DMS153 (cell line): ENCODE measurements around the gene VWA2.

Source experiments
- DNase-seq: peaks from one replicate; lab custom pipeline; 2025; lab: John Stamatoyannopoulos, UW

VWA2 gene, protein sequence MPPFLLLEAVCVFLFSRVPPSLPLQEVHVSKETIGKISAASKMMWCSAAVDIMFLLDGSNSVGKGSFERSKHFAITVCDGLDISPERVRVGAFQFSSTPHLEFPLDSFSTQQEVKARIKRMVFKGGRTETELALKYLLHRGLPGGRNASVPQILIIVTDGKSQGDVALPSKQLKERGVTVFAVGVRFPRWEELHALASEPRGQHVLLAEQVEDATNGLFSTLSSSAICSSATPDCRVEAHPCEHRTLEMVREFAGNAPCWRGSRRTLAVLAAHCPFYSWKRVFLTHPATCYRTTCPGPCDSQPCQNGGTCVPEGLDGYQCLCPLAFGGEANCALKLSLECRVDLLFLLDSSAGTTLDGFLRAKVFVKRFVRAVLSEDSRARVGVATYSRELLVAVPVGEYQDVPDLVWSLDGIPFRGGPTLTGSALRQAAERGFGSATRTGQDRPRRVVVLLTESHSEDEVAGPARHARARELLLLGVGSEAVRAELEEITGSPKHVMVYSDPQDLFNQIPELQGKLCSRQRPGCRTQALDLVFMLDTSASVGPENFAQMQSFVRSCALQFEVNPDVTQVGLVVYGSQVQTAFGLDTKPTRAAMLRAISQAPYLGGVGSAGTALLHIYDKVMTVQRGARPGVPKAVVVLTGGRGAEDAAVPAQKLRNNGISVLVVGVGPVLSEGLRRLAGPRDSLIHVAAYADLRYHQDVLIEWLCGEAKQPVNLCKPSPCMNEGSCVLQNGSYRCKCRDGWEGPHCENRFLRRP

GRCh38 chr10:114239117-114239993, at the start of gene VWA2:
Gene VWA2, plus strand, starts transcription at chr10:114239254. Its CDS starts 9,460 bp downstream, at chr10:114248714.
- peak; percentile 53 for DNase-seq

GRCh38 chr10:114189700-114190099, 49.4 kb upstream of the VWA2 start:
- DNase-seq, result no peak

GRCh38 chr10:114195079-114195478, 44.0 kb upstream of the VWA2 start:
- DNase-seq, result no peak

GRCh38 chr10:114199239-114199638, 39.8 kb upstream of the VWA2 start:
- no peak for DNase-seq

DNA sequence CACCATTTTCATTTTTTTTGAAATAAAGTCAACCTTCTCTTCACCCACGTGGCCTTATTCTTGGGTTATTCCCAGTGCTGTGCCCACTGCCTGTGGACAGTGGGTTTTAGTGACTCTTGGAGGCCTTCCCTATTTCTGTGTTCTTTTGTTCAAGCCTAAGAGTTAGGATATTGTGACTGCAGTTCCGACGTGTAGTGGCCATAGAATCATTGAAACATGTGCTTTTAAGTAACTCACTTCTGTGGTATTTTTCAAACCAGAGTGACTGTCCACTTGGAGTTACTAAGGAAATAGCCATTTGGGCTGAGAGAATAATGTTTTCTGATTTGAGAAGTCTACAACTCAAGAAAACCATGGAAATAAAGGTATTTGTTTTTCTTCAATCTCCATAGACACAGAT, 36.2 kb upstream of the VWA2 start:
- no peak for DNase-seq

- DNase-seq, result no peak
These were observed 32.2 kb upstream of the VWA2 start for GRCh38 chr10:114206902-114207301.

- no peak for DNase-seq
These were observed 31.7 kb upstream of the VWA2 start for GRCh38 chr10:114207349-114207748.

DNA sequence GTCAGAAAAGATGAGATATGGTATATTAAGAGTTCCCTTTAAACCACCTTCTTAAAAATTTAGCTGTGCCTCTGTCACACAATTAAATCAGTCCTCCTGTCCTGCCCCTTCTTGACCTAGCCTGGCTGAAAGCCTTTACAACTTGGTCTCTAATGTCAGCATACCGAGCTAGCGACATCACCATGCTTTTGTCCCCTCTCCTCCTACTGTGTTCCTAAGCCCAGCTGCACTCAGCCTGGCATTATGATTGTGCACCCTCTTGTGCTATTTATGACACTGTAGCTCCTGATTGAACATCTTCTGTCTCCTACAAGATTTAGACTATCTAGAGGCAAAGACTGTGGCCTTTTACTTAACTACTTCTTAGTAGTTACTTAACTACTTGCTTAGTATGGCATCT, 30.7 kb upstream of the VWA2 start:
- DNase-seq, result no peak

GRCh38 chr10:114212153-114212552, 26.9 kb upstream of the VWA2 start:
- DNase-seq, result no peak

DNA sequence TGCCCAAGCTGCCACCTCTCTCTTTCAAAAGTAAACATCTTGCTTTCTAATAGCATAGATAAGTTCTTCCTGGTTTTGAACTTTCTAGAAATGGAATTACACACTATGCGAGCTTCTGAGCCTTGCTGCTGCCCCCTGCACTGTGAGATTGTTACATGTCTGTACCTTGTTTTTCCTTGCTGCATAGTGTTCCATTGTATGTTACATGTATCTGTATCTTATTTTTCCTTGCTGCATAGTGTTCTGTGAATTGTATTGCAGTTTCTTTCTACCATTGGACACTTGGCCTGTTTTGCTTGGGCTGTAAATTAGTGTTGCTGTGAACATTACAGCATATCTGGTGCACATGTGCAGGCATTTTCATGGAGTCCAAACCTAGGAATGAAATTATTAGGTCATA, 24.0 kb upstream of the VWA2 start:
- DNase-seq, result no peak

DNA sequence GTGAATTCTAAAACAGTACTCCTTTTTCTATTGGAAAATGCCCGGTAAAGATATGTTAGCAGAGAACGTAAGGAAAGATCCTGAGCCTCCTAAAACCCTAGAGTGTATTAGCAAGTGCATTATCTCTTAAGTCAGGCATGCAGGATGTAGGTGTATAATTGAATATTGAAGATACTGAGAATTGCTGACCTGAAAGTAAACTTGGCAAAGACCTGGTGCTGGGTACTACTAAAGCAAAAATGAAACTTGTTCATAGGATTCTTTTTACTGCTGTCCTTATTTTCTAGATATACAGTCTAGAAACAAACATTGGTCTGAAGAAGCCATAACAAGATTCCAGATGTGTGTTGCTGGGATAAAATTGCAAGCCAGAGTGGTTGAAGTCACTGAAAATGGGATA, 18.8 kb upstream of the VWA2 start:
- no peak for DNase-seq

DNA sequence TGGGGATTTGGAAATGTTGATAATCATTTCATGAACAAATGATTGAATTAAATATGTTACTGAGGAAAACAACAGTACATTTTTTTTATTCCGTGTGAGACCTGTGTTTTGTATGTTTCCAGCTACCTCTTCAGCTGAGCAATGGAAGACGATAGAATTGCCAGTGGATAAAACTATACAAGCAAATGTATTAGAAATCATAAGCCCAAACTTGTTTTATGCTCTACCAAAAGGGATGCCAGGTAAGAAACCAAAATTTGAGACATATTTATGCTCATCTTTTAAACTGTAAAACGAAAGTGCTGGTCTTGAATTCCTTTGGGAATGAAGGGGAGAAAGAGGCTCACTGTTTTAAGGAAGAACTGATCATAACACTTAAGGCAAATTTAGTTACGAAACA, 17.8 kb upstream of the VWA2 start:
- no peak for DNase-seq

GRCh38 chr10:114223066-114223465, 16.0 kb upstream of the VWA2 start:
- no peak for DNase-seq

DNA sequence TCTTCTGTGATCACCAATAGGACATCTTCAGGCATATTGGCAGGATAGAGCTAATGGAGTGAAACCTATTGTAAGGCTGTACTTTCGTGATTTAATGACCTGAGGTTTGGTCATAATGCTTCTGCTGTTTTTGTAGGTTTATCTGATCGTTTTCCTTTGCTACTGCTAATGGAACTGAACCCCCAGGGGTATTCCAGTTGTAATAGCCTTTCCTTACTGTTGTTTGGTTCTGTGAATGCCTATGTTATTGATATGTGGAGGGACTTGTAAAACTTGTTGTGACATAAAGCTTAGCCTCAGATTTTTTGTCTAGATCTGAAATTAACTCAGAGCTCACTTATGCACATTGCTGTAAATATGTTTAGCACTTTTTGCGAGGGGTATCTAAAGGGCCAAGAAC, 10.9 kb upstream of the VWA2 start:
- DNase-seq, result no peak

- DNase-seq, result no peak
These were observed 6.4 kb upstream of the VWA2 start for GRCh38 chr10:114232561-114233176.

DNA sequence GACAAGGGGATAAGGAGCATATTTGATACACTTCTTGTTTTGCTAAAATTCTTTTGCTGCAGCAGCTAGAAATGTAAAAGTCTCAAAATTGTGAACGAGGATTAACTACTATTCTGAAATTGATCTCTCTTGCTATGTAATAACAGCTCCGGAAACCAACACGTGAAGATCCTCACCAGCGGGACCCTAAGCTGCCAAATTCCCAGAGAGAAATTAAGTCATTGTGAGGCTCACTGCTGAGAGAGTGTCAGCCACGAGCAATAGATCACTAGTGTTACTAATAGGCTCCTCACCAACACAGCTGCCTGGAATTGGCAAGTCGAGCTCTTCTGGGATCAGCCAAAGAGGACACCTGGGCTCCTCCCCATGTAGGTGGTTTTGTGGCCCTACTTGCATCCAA, 5.6 kb upstream of the VWA2 start:
- DNase-seq, result no peak

- DNase-seq, result no peak
These were observed 4.9 kb upstream of the VWA2 start for GRCh38 chr10:114234132-114234531.

DNA sequence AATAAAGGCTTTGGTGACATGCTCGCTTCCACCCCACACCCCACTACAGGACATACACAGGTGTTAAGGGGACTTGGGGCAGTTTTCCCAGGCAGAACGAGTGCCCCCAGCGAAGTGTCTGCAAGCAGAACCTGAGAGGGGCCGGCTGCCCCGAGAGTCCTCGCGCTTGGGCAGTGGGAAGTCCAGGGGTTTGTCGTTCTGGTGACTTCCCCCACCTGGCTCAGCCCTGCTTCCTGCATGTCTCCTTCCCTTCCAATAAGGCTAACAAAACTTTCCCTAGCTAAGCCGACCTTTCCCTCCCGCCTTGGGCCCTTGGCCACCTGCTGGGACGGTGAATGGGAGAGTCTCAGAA, 916 bp downstream of the VWA2 start:
- no peak for DNase-seq

DNA sequence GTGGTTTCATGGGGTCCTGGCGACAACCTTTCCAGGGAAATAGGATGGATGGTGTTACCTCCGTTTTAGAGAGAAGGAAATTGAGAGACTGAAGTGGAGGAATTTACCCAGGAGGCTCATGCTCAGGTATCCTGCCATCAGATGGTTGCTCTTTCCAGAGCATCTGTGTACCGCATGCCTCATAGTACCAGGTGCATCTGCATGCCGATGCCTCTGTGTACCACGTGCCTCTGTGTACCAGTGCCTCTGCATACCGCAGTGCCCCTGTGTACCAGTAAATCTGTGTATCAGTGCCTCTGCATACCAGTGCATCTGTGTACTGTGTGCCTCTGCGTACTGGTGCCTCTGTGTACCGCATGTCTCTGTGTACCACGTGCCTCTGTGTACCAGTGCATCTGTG, 3.2 kb downstream of the VWA2 start:
- no peak for DNase-seq

DNA sequence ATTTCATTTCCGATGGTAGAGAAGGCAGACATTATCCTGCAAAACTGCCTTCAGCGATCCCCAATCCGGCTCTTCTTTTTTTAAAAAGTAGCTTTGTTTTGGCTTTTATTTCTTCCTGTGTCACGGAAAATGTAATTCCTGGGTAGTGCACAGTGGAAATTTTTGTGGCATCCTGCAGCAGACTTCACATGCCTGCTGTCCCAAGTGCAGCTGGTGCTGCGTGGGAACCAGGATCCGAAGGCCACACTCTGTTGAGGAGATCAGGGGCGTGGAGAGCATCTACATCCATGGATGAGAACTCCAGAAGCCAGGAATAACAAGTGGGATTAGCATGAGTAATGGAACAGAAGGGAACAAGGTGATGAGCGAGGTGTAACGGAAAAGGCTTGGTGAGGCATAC, 4.6 kb downstream of the VWA2 start:
- no peak for DNase-seq

- no peak for DNase-seq
These were observed 5.1 kb downstream of the VWA2 start for GRCh38 chr10:114244126-114244525.

GRCh38 chr10:114245121-114245791, 6.2 kb downstream of the VWA2 start:
- DNase-seq, result no peak
